HepG2 (cell line): ENCODE measurements around the gene LAMTOR2. TPM values are rescaled to one million over a fixed set of nuclear protein-coding genes. Genes with fewer than 3 reads are reported as not detected.

Experiments used
- CENPX ChIP-seq: sonication (generic); formaldehyde crosslinking; IDR thresholded peaks from 2 replicates; pipeline ENCODE4 v1.9.0; 2021; ENCODE audit warnings: mild to moderate bottlenecking, missing genetic modification reagents, moderate library complexity
- ERF ChIP-seq: IDR thresholded peaks from 2 replicates; pipeline ENCODE4 v1.6.1; 2018; ENCODE audit warnings: missing biosample characterization, missing genetic modification reagents
- FOXP1 ChIP-seq, 2 experiments: fragments of 450-650 bp in 1 of 2; IDR thresholded peaks; 2 replicates each; pipeline ENCODE4 v1.6.1; 2017 to 2018; ENCODE audit warnings: antibody characterized with exemption in 1 of 2
- HOXA3 ChIP-seq: sonication (generic); formaldehyde crosslinking; IDR thresholded peaks from 2 replicates; pipeline ENCODE4 v1.5.0; 2020; ENCODE audit warnings: missing genetic modification reagents
- ISL2 ChIP-seq: sonication (generic); formaldehyde crosslinking; IDR thresholded peaks from 2 replicates; pipeline ENCODE4 v1.5.0; 2020; ENCODE audit warnings: missing genetic modification reagents
- JARID2 ChIP-seq: sonication (generic); formaldehyde crosslinking; IDR thresholded peaks from 2 replicates; pipeline ENCODE4 v1.8.1; 2023; ENCODE audit warnings: missing genetic modification reagents, inconsistent platforms; ENCODE audit not compliant: insufficient replicate concordance
- MIER2 ChIP-seq: IDR thresholded peaks from 2 replicates; pipeline ENCODE4 v1.6.1; 2016; ENCODE audit warnings: missing biosample characterization, missing genetic modification reagents
- MTA1 ChIP-seq: sonication (generic); formaldehyde crosslinking; IDR thresholded peaks from 2 replicates; pipeline ENCODE4 v1.4.0; 2020; ENCODE audit warnings: missing genetic modification reagents, mild to moderate bottlenecking, borderline replicate concordance
- REST ChIP-seq, 2 experiments: IDR thresholded peaks; 2 replicates each; pipeline ENCODE4 v1.6.1; 2011 to 2012; ENCODE audit warnings: low read length in 2 of 2, borderline replicate concordance in 1 of 2, low read depth in 1 of 2, mild to moderate bottlenecking in 1 of 2, moderate library complexity in 1 of 2
- RXRB ChIP-seq: IDR thresholded peaks from 2 replicates; pipeline ENCODE4 v1.6.1; 2016; ENCODE audit warnings: borderline replicate concordance, missing genetic modification reagents, missing compliant biosample characterization
- SOX6 ChIP-seq, 2 experiments: fragments of 450-650 bp in 1 of 2; sonication (generic) in 1 of 2; formaldehyde crosslinking in 1 of 2; IDR thresholded peaks; 2 replicates each; pipeline versions ENCODE4 v1.4.0 to v1.6.1; 2017 to 2020; ENCODE audit warnings: antibody characterized with exemption in 1 of 2, mild to moderate bottlenecking in 1 of 2, missing genetic modification reagents in 1 of 2
- SP4 ChIP-seq: sonication (generic); formaldehyde crosslinking; IDR thresholded peaks from 2 replicates; pipeline ENCODE4 v1.8.1; 2023; ENCODE audit warnings: mild to moderate bottlenecking, missing genetic modification reagents
- ZBTB21 ChIP-seq: sonication (generic); formaldehyde crosslinking; IDR thresholded peaks from 2 replicates; pipeline ENCODE4 v1.4.0; 2020; ENCODE audit warnings: missing genetic modification reagents
- ZBTB7A ChIP-seq: sonication (generic); formaldehyde crosslinking; IDR thresholded peaks from 2 replicates; pipeline ENCODE4 v1.8.0; 2022; ENCODE audit warnings: mild to moderate bottlenecking, missing genetic modification reagents
- ZMYM3 ChIP-seq: sonication (generic); formaldehyde crosslinking; IDR thresholded peaks from 2 replicates; pipeline ENCODE4 v1.5.1; 2020; ENCODE audit warnings: mild to moderate bottlenecking, missing genetic modification reagents
- ZNF44 ChIP-seq: sonication (generic); formaldehyde crosslinking; IDR thresholded peaks from 2 replicates; pipeline ENCODE4 v1.5.1; 2020; ENCODE audit warnings: mild to moderate bottlenecking, missing genetic modification reagents
- ZNF441 ChIP-seq: sonication (generic); formaldehyde crosslinking; IDR thresholded peaks from 2 replicates; pipeline ENCODE4 v1.7.0; 2021; ENCODE audit warnings: missing genetic modification reagents, borderline replicate concordance
- ZNF484 ChIP-seq: sonication (generic); formaldehyde crosslinking; IDR thresholded peaks from 2 replicates; pipeline ENCODE4 v1.5.1; 2020; ENCODE audit warnings: mild to moderate bottlenecking, low read depth, missing genetic modification reagents, borderline replicate concordance
- ZNF574 ChIP-seq: sonication (generic); formaldehyde crosslinking; IDR thresholded peaks from 2 replicates; pipeline ENCODE4 v1.4.0; 2020; ENCODE audit warnings: missing genetic modification reagents
- ZNF607 ChIP-seq: sonication (generic); formaldehyde crosslinking; IDR thresholded peaks from 2 replicates; pipeline ENCODE4 v1.5.1; 2020; ENCODE audit warnings: missing genetic modification reagents, mild to moderate bottlenecking, borderline replicate concordance
- ZNF891 ChIP-seq: sonication (generic); formaldehyde crosslinking; IDR thresholded peaks from 2 replicates; pipeline ENCODE4 v1.5.0; 2020; ENCODE audit warnings: mild to moderate bottlenecking, missing genetic modification reagents
- polyA plus RNA-seq, 8 experiments: library from polyadenylated mRNA; depleted of rRNA in 3 of 8; stranded (reverse) in 7 of 8; unstranded in 1 of 8; fragments of >200 nt; fragmentation: Illumina TruSeq in 4 of 8; extraction: Trizol in 4 of 8; gene quantifications; 2 replicates each; pipeline versions ENCODE4 v1.2.1 to v1.2.3, GENCODE V29; 2011 to 2016; ENCODE audit warnings: low read depth in 4 of 8, missing spikeins in 1 of 8, mixed read lengths in 1 of 8; ENCODE audit not compliant: insufficient read depth in 1 of 8
- total RNA-seq, 5 experiments: library from RNA; depleted of rRNA; stranded (reverse); fragments of >200 nt; fragmentation: Illumina TruSeq; extraction: Trizol; gene quantifications; 2 replicates each; pipeline ENCODE4 v1.2.3, GENCODE V29; 2016; ENCODE audit warnings: low read depth in 1 of 5
- TF ChIP-seq, protein P1 (sequence below), 2 experiments: sonication (generic) in 1 of 2; formaldehyde crosslinking in 1 of 2; IDR thresholded peaks; 2 replicates each; pipeline versions ENCODE4 v1.5.1 to v1.6.1; 2011 to 2020; ENCODE audit warnings: borderline replicate concordance in 1 of 2, low read depth in 1 of 2, low read length in 1 of 2, mild to moderate bottlenecking in 1 of 2, missing genetic modification reagents in 1 of 2, moderate library complexity in 1 of 2

LAMTOR2 gene
- total and polyA plus RNA-seq, 2 of the 13 experiments (the other 11 are each of a cell fraction or from before 2014, with no cell fraction given): 36.5 to 66.4 TPM

DNA sequence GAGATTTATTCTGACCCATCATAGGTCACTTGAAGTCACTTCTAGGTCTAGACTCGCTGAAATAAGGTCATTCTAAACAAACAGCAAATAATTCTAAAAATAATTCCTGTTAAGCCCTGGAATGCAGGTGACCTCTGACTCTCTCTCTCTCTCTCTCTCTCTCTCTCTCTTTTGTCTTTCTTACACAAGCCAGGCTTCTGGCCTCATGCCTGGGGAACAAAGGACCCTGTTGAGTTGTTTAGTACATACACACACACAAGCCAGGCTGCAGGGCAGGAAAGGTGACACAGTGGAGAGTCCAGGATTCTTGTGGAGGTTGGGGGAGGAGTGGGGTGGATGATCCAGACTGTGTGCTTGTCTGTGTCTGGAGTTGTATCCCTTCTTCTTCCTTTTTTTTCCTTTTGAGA is 31.7 kb downstream of the LAMTOR2 start (continued):
- peak; percentile 48; the same call in 1 of the 2 replicates for TF ChIP-seq ZBTB7A
- TF ChIP-seq SP4 (CRISPR knock-in tag): peak; percentile 46; the same call in 1 of the 2 replicates
- TF ChIP-seq MIER2 (CRISPR knock-in tag): no peak
- TF ChIP-seq ZMYM3: peak; percentile 76
- TF ChIP-seq ISL2: peak; percentile 86
- peak; percentile 96 for TF ChIP-seq RXRB (CRISPR knock-in tag)
- TF ChIP-seq REST (IDR thresholded peaks at IDR 0.05; ENCODE audit: borderline replicate concordance in 1 of 2, low read depth in 1 of 2, low read length in 2 of 2): peak in 1 of 2 experiments; percentile 73; a peak in 2 of 4 replicates
- no peak for TF ChIP-seq ZNF484 (CRISPR knock-in tag)
- TF ChIP-seq, protein P1, sequence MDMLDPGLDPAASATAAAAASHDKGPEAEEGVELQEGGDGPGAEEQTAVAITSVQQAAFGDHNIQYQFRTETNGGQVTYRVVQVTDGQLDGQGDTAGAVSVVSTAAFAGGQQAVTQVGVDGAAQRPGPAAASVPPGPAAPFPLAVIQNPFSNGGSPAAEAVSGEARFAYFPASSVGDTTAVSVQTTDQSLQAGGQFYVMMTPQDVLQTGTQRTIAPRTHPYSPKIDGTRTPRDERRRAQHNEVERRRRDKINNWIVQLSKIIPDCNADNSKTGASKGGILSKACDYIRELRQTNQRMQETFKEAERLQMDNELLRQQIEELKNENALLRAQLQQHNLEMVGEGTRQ (IDR thresholded peaks at IDR 0.05; ENCODE audit: low read depth, low read length): no peak
- TF ChIP-seq, protein P1 (CRISPR knock-in tag; IDR thresholded peaks at IDR 0.05; ENCODE audit: borderline replicate concordance): no peak
- TF ChIP-seq ZNF44 (CRISPR knock-in tag): peak; percentile 70; the same call in 1 of the 2 replicates
- TF ChIP-seq HOXA3 (CRISPR knock-in tag): peak; percentile 71
- 0 out of 2 replicates have a peak, but pooled peaks have one; percentile 62 for TF ChIP-seq ZNF607 (CRISPR knock-in tag)
- TF ChIP-seq CENPX (CRISPR knock-in tag): no peak
- TF ChIP-seq JARID2 (CRISPR knock-in tag): peak; percentile 81
- no peak; the same call in 1 of the 2 replicates for TF ChIP-seq MTA1 (CRISPR knock-in tag)
- no peak for TF ChIP-seq ZBTB21 (CRISPR knock-in tag)
- TF ChIP-seq FOXP1 (IDR thresholded peaks at IDR 0.05): peak; percentile 95
- peak; percentile 97 for TF ChIP-seq FOXP1 (CRISPR knock-in tag; IDR thresholded peaks at IDR 0.05)
- TF ChIP-seq ZNF441: peak; percentile 37; the same call in 1 of the 2 replicates
- no peak for TF ChIP-seq ZNF891
- peak; percentile 99 for TF ChIP-seq SOX6 (IDR thresholded peaks at IDR 0.05)
- TF ChIP-seq SOX6 (CRISPR knock-in tag; IDR thresholded peaks at IDR 0.05): peak; percentile 100
- peak; percentile 85 for TF ChIP-seq ERF
- TF ChIP-seq ZNF574 (CRISPR knock-in tag): peak; percentile 50; the same call in 1 of the 2 replicates
